HL-60 (cell line): ENCODE data around the gene TNNC1.

Source experiments
- DNase-seq, 2 experiments: peaks; one replicate each; pipeline ENCODE4 v3.0.0-alpha.2; 2010 to 2020; ENCODE audit warnings: low read depth in 1 of 2, low spot score in 1 of 2
- H3K27ac ChIP-seq: fragments of 250-450 bp; sonication (Bioruptor Pico); replicated peaks from 2 replicates; pipeline ENCODE4 v1.5.1; 2020; ENCODE audit warnings: mild to moderate bottlenecking, moderate library complexity
- H3K27me3 ChIP-seq: fragments of 250-450 bp; sonication (Bioruptor Pico); 2 replicates; pipeline ENCODE4 v1.5.1; 2021; ENCODE audit warnings: mild to moderate bottlenecking, moderate library complexity; ENCODE audit not compliant: insufficient read depth, poor library complexity, severe bottlenecking
- H3K4me3 ChIP-seq: replicated peaks from 2 replicates; pipeline ENCODE4 v1.5.1; 2011; ENCODE audit warnings: mild to moderate bottlenecking, control low read depth, low read length; ENCODE audit not compliant: insufficient read depth
- GABPA ChIP-seq: IDR thresholded peaks from 2 replicates; pipeline ENCODE4 v1.6.1; 2012; ENCODE audit warnings: low read depth
- POLR2AphosphoS5 ChIP-seq: IDR thresholded peaks from 2 replicates; pipeline ENCODE4 v1.6.1; 2012; ENCODE audit warnings: low read depth
- REST ChIP-seq: IDR thresholded peaks from 2 replicates; pipeline ENCODE4 v1.6.1; 2012; ENCODE audit warnings: low read depth; ENCODE audit not compliant: insufficient replicate concordance
- SPI1 ChIP-seq: IDR thresholded peaks from 2 replicates; pipeline ENCODE4 v1.6.1; 2012; ENCODE audit warnings: low read depth, mild to moderate bottlenecking, borderline replicate concordance
- TF ChIP-seq, protein P1 (sequence below): IDR thresholded peaks from one replicate; pipeline ENCODE4 v1.5.1; 2011; ENCODE audit warnings: low read length, control low read depth, inconsistent platforms; ENCODE audit not compliant: insufficient read depth

The TNNC1 gene

GRCh38 chr3:52452126-52452525, 1.7 kb downstream of the TNNC1 start:
- no peak for DNase-seq
- Histone ChIP-seq H3K27me3 (no peaks in the 10 kb centered on the region), H3K27ac (no peak overlapping the region), H3K4me3 (no peak overlapping the region)
- TF ChIP-seq POLR2AphosphoS5 = no peak
- no peak for TF ChIP-seq REST
- TF ChIP-seq, protein P1, sequence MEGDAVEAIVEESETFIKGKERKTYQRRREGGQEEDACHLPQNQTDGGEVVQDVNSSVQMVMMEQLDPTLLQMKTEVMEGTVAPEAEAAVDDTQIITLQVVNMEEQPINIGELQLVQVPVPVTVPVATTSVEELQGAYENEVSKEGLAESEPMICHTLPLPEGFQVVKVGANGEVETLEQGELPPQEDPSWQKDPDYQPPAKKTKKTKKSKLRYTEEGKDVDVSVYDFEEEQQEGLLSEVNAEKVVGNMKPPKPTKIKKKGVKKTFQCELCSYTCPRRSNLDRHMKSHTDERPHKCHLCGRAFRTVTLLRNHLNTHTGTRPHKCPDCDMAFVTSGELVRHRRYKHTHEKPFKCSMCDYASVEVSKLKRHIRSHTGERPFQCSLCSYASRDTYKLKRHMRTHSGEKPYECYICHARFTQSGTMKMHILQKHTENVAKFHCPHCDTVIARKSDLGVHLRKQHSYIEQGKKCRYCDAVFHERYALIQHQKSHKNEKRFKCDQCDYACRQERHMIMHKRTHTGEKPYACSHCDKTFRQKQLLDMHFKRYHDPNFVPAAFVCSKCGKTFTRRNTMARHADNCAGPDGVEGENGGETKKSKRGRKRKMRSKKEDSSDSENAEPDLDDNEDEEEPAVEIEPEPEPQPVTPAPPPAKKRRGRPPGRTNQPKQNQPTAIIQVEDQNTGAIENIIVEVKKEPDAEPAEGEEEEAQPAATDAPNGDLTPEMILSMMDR = no peak
- TF ChIP-seq SPI1 = no peak
- no peak for TF ChIP-seq GABPA

GRCh38 chr3:52451237-52452083, 2.4 kb downstream of the TNNC1 start:
- TF ChIP-seq, protein P1 = no peak
- TF ChIP-seq SPI1 (no peak), REST (no peak), GABPA (no peak), POLR2AphosphoS5 (no peak)
- DNase-seq = no peak
- no peak overlapping the region for H3K4me3 ChIP-seq
- H3K27ac ChIP-seq = no peak overlapping the region
- no peaks in the 10 kb centered on the region for H3K27me3 ChIP-seq

DNA sequence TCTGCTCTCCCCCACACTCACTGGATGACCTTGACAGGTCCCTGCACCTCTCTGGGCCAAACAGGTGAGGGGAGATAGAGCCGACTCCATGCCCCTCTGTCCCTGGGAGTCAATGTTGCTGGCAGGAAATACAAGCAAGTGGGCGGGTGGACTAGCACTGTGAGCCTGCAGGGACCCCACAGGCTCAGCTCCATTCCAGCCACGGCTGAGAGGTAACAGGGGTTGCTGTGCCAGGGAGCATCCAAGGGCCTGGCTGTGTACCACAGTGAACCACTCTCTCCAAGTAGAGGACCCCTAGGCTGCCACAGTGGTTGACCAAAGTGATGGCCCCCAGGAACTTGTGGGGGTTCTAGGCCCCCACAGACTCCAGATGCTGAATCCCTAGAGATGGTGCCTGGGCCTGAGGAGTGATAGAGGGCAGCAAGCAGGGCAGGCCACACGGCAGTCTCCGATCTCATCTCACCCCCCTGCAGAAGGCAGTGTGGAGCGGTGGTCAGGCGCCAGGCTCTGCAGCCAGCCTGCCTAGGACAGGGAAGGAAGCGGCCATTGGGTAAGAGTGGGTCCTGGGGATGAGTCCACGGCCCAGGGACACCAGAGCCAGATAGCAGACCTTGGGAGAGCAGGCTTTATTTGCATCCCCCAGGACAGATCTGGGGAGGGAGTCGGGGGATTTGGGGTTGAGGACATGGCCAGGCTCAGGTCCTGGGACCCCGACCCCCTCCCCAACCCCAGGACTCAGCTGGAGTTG, 3.2 kb downstream of the TNNC1 start:
- H3K27ac ChIP-seq = no peak overlapping the region
- no peak overlapping the region for H3K4me3 ChIP-seq
- no peaks in the 10 kb centered on the region for H3K27me3 ChIP-seq
- TF ChIP-seq POLR2AphosphoS5 = no peak
- no peak for TF ChIP-seq GABPA
- TF ChIP-seq, protein P1 = no peak
- no peak for TF ChIP-seq REST
- no peak for TF ChIP-seq SPI1
- no peak for DNase-seq
